CD4-positive, alpha-beta T cell treated with Interleukin-6 for 4 hours (primary cell): Measurements from ENCODE around the gene GMPPA.

ENCODE experiments used
- DNase-seq: peaks from one replicate; pipeline ENCODE4 v3.0.0-alpha.2; 2020; ENCODE audit warnings: mixed read lengths

Gene GMPPA

DNA sequence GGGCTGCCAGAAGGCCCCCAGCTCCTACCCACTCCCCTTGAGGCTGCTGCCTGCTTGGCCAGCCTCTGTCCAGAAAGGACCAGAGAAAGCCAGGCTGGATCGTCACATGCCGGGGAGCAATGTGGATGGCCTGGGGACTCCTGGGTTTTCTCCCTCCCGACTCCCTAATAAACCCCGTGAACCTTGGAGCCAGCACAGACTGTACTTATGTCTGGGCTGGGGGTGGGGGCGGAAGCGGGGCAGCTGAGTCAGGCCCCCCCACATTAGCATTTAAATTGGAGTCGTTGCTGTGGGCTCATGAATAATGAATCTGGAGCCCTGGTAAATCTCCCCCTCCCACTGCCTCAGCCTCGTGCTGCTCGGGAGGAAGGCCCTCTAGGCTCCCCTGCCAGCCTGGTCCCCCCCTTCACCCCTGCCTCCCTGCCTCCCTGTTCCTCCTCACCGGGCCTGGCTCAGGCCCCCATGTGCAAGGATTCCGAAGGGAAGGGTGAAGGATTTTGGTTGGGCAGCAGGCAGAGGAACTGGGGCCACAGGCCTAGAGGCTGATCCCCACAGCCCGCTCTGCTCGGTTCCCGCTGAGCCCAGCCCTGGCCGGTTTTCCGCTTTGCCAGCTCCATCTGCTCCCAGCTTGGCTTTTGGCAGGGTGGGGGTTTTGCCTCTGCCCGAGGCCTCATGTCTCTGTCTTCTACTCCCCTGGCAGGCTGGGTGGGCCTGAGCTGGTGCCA, 8.3 kb downstream of the GMPPA start:
- no peak for DNase-seq

DNA sequence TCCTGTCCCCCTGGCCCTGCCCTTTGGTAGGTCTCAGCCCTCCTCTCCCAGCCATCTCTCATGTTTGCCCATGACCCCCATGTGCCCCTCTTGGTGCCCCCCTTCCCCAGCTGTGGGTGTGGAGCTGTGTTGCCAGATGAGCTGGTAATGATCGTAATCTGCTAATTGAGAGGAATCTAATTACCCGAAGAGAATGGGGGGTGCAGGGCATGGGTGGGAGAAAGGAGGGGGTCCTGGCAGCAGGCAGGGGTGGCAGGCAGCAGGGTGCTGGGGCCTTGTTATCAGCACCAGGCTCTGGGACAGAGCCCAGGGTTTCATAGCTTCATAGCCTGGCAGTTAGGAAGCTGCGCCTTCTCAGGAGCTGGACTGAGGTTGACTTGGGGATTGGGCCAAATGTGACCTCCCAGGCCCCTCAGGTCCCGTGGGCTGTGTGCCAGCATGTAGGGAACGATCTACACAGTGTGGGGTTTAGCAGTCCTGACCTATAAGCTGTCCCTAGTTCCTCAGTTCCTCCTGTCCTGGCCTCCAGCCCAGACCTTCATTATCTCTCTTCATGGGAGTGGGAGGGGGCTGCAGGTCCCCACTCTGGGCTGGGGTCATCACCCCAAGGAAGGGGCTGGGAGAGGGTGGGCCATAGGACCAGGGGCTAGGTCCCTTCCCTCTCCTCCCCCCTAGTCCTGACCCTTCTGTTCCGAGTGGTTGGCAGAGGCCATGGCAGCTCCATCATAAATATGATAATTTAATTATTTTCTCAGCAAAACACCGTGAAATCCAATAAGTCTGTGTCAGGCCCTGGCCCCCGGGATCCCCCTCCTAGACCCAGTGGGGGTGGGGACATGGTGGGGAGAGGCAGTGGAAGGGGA, 9.1 kb downstream of the GMPPA start:
- no peak for DNase-seq

DNA sequence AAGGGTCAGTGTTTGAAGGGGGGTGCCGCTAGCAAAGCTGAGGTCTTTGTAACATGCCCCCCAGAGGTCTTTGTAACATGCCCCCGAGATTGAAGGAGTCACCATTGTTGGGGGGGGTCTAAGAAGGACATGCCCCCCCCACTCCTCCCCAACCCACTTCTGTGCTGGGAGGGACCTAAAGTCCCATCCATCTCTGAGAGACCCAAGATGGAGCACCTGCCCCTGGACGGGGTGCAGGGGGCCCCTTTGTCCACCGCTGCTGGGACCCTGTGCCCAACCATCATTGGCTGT, 9.7 kb downstream of the GMPPA start:
- DNase-seq = no peak

DNA sequence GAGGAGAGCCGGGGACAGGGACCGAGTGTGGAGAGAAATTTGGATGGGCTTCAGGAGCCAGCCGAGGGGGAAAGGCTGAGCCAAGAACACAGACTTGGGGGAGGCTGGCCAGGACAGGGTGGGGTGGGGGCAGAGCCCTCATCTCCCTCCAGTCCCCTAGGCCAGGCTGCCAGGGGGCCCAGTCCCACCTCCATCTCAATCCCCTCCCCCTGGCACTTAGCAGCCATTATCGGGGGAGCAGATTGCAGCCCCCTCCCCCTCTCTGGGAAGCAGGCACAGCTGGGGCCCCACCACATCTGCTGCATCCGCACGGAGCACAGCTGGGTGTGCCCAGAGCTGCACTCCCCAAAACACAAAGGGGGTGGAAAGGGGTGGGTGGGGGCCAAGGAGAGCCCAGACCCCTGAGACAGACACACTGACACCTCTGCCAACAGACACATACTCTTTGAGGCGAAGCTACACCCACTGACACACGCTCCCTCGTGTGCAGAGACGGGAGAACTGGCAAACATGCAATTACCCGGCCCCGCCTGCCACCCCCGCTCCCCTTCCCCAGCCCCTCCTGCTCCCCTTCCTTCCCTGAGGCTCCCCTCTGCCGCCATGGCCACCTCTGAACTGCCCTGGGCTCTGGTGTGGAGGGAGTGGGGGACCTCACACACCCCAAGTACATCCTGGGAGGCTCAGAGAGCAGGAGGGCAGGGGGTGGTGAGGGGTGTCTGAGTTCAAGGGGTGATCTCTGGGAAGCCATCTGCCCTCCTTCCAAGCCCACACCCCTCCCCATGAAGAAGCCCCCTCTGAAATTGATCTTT, 10.5 kb downstream of the GMPPA start:
- DNase-seq = no peak

GRCh38 chr2:219509780-219510511, 11.3 kb downstream of the GMPPA start:
- DNase-seq = peak; percentile 60

DNA sequence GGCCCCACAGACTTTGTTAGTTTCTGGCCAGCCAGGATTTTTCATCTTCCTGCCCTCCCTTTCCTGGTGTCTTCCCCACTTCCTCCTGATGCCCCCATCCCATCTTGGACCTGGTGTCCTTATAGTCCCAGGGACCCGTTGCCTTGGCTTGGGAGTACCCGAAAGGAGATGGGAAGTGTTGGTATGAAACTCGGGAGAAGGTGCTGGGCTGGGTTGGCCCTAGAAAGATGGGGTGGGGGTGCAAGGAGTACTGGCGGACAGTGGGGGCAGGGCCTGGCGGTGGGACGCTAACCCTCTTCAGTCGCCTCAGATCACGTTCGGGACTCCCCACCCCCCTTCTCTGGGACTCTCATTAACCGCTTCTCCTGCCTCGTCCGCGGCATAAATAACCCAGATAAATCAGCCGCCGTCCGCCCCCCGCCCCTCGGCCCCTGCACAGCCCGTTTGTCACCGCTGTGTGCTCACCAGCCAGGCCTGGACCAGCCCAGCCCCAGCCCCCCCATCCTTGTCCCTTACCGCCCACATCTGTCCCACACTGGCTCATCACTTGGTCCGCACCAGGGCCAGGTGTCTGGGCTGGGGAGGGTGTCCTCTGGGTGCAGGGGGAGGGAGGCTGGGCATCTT, 11.9 kb downstream of the GMPPA start:
- no peak for DNase-seq

GRCh38 chr2:219511547-219512325, 13.0 kb downstream of the GMPPA start:
- DNase-seq = no peak

GRCh38 chr2:219512524-219513216, 14.0 kb downstream of the GMPPA start:
- no peak for DNase-seq

DNA sequence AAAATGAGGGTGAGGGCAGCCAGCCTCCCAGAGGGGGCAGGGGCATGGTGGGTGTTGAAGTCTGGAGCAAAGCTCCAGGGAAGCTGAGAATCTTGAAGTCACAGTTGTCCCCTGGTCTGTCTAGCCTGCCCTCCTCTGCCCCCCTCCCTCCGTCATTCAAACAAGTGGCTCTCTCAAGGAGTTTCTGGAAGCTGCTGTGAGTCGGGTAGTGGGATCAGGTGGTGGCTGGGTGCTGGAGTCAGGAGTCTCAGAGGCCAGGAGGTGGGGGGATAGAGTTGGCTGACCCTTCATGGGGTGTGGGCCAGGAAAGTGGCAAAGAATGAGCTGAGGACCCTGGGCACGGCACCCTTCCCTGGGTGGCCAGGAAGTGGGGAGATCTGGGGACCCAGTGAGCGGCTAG, 15.1 kb downstream of the GMPPA start:
- DNase-seq = no peak

GRCh38 chr2:219514196-219514761, 15.6 kb downstream of the GMPPA start, which contains the start of gene ASIC4:
Gene ASIC4 (plus strand): TSS chr2:219514482. CDS start chr2:219514725, 243 bp downstream.
- no peak for DNase-seq

DNA sequence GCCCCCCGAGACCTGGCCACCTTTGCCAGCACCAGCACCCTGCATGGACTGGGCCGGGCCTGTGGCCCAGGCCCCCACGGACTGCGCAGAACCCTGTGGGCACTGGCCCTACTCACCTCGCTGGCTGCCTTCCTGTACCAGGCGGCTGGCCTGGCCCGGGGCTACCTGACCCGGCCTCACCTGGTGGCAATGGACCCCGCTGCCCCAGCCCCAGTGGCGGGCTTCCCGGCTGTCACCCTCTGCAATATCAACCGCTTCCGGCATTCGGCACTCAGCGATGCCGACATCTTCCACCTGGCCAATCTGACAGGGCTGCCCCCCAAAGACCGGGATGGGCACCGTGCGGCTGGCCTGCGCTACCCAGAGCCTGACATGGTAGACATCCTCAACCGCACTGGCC, 16.1 kb downstream of the GMPPA start:
- DNase-seq = no peak

- DNase-seq = no peak
These were observed 17.4 kb downstream of the GMPPA start for GRCh38 chr2:219515874-219516629.

DNA sequence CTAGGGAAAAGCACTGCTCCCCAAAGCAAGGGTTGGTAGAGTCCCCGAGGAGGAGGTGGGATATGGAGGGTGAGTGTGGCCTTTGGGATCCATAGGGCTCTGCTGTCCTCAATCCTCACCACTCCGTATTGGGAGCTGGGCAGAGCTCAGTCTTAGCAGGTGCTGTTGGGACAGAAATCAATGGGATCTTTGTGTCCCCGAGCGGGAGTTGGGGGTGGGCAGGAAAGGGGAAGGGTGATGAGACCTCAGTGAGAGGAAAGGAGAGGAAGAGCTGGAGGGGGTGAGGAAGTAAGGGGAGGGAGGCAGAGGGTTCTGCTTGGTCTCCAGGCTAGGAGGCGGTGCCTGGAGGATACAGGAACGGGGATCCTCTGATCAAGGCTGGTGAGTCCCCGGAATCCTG, 18.2 kb downstream of the GMPPA start:
- DNase-seq = no peak

GRCh38 chr2:219517954-219518778, 19.5 kb downstream of the GMPPA start:
- DNase-seq = no peak

DNA sequence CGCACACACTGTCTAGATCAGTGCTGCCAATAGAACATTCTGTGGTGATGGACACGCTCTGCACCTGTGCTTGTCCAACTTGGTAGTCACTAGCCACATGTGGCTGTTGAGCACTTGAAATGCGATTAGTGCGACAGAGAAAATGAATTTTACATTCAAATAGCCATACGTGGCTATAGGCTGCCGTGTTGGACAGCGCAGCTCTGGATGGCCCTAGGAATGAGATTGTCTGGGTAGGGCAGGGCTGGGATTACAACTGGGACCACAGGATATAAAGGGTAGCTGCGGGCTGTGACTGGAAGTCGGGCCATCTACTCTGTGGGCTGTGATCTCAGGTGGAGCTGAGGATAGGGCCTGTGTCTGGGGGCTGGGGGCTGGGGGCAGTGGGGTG, 20.8 kb downstream of the GMPPA start:
- DNase-seq = no peak

- no peak for DNase-seq
These were observed 21.4 kb downstream of the GMPPA start for GRCh38 chr2:219520079-219520478.

DNA sequence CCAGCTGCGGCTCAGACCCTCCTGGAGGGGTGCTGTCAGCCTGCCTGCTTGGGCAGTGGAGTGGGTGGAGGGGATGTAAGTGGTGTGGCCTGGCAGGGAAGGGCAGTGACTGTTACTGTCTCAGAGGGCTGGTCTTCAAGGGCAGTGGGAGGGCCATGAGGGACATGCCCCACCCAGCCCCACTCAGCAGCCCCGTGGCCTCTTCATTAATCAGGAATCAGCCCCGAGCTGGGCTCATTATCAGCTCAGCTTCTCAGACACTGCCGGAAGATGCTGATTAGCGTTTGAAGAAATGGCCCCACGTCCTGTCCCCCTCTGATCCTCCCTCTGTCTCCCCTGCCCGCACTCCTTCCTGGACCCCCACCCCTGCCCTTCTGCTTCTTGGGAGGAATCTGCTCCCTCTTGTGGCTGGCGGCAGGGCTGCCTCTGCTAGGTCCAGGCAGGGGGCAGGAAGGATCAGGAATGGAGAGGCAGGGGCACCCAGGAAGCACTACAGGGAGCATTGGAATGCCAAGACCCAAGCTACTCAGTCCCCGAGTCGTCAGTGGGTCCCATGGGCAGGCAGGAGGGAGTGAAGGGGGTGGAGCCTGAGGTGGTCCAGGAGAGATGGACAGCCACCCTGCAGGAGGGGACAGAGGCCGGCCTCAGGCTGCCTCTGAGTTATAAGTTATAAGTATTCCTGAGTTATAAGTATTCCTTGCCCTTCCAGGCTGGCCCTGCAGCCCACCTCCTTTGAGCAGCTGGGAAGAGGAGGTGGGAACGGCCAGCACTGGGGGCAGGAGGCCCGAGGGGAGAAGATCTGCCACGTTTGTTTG, 22.6 kb downstream of the GMPPA start:
- DNase-seq = no peak
